Astrocyte of the spinal cord (primary cell): ENCODE measurements around the gene SLC12A3.

Source experiments
- DNase-seq: peaks from one replicate; pipeline ENCODE4 v3.0.0; 2011; ENCODE audit warnings: low read depth, low spot score
- H3K4me3 ChIP-seq: 2 replicates; pipeline ENCODE4 v1.5.1; 2011; ENCODE audit warnings: low read depth, mild to moderate bottlenecking, low read length, moderate library complexity
- in situ Hi-C: cut with HindIII; loops from 2 replicates; pipeline ENCODE4 v1.10.0; 2017; ENCODE audit warnings: low sequenced_read_pairs
- TF ChIP-seq, protein P1 (sequence below): IDR thresholded peaks from 2 replicates; pipeline ENCODE4 v1.5.1; 2012; ENCODE audit warnings: low read depth, mild to moderate bottlenecking, low read length, inconsistent platforms

SLC12A3 gene

DNA sequence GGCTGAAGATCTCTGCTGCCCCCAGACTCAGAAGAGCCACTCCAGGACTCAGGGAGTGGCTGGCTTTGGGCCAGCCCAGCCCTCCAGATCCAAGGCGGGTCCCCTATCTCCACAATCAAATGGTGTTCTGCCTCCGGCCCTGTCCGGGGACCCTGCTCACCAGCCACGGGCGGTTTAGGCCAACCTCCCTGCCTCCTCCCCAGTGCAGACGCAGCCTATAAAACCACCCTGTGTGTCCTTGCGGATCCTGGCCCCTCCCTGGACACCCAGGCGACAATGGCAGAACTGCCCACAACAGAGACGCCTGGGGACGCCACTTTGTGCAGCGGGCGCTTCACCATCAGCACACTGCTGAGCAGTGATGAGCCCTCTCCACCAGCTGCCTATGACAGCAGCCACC, at the start of gene SLC12A3:
SLC12A3 (plus strand) TSS at position 248 of the 400 bp plus-strand sequence; CDS start at position 277, 29 bp downstream.
- TF ChIP-seq, protein P1, sequence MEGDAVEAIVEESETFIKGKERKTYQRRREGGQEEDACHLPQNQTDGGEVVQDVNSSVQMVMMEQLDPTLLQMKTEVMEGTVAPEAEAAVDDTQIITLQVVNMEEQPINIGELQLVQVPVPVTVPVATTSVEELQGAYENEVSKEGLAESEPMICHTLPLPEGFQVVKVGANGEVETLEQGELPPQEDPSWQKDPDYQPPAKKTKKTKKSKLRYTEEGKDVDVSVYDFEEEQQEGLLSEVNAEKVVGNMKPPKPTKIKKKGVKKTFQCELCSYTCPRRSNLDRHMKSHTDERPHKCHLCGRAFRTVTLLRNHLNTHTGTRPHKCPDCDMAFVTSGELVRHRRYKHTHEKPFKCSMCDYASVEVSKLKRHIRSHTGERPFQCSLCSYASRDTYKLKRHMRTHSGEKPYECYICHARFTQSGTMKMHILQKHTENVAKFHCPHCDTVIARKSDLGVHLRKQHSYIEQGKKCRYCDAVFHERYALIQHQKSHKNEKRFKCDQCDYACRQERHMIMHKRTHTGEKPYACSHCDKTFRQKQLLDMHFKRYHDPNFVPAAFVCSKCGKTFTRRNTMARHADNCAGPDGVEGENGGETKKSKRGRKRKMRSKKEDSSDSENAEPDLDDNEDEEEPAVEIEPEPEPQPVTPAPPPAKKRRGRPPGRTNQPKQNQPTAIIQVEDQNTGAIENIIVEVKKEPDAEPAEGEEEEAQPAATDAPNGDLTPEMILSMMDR: no peak

DNA sequence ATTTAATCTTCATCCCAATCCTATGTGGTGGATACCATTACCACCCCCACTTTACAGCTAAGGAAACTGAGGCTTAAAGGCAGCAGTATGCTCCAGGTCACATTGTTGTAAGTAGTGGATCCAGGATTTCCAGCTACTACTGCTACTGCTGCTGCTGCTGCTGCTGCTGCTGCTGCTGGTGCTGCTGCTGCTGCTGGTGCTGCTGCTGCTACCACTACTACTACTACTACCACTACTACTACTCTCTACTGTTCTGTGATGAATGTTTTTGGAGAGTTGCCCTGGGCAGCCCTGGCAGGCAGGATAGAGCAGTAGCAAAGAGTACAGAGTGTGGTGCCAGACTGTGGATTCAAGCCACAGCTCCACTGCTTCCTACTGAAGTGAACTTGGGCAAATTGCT, 49.3 kb upstream of the SLC12A3 start:
- TF ChIP-seq, protein P1: no peak
- in situ Hi-C loops: no loop called here

More for the DNA sequence above, at the start of gene SLC12A3:
- DNase-seq: no peak
- H3K4me3 ChIP-seq: no peak within 1 kb of the TSS
- in situ Hi-C loops: no loop called here

GRCh38 chr16:56817056-56817455, 48.0 kb upstream of the SLC12A3 start:
- no peak overlapping the region for H3K4me3 ChIP-seq
- TF ChIP-seq, protein P1: no peak
- in situ Hi-C loops: no loop called here
- DNase-seq: no peak

More for the DNA sequence above, 49.3 kb upstream of the SLC12A3 start:
- DNase-seq: no peak
- H3K4me3 ChIP-seq: no peak overlapping the region

DNA sequence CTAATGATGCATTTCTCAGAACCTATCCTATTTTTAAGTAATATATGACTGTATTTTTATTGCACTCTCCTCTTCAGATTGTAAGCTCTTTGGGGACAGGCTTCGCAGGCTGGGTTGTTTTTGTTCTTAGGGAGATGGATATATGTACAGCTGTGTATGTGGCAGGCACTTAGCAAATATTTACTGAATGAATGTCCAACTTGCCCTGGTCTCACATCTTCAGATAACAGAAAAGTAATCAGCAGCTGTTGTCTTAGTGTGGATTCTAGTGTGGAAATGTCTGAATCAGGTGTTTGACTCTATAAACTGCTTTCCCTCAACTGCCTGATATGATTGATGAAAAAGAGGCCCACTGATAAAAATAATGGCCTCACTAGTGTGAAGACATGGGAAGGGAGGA, 47.1 kb upstream of the SLC12A3 start:
- in situ Hi-C loops: no loop called here
- DNase-seq: no peak
- TF ChIP-seq, protein P1: no peak
- H3K4me3 ChIP-seq: no peak overlapping the region

GRCh38 chr16:56823081-56823733, 41.8 kb upstream of the SLC12A3 start:
- in situ Hi-C loops: no loop called here
- TF ChIP-seq, protein P1: no peak
- H3K4me3 ChIP-seq: no peak overlapping the region
- no peak for DNase-seq

DNA sequence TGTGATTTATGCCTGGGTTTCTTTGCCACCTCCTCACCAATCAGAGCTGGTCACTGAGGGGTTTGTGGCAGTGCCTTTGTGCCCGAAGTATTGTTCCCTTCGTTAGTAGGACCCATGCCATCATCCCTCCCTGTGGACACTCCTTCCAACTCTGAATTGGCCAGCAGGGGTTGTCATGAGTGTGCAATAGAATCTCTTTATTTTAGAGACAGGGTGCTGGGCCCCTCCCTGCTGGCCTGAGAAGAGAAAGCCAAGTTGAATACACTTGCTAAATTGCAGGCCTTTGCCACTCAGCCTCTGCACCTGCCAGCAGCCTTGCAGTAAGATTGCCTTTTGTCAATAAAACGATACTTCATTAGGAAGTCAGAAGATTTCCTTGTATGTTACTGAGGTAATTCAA, 40.7 kb upstream of the SLC12A3 start:
- in situ Hi-C loops: no loop called here
- TF ChIP-seq, protein P1: peak; percentile 22
- no peak overlapping the region for H3K4me3 ChIP-seq
- peak; percentile 27 for DNase-seq
